SK-N-SH treated with all-trans-retinoic acid at 6 μM for 48 hours (cell line): ENCODE results near the gene SLC16A6.
"Not testable (repeated sequence)": the region's sequence is repeated elsewhere in the genome, so short reads cannot be mapped to it uniquely, and the experiment has no call there.

ENCODE experiments used
- ATAC-seq: fragments of 200-7000 bp; cut with Tn5 transposase; 3 replicates; pipeline ENCODE4 v1.9.1; 2020; ENCODE audit warnings: mild to moderate bottlenecking, moderate library complexity
- ARNTL ChIP-seq: fragments of 450-650 bp; formaldehyde crosslinking; IDR thresholded peaks from 2 replicates; pipeline ENCODE4 v1.5.0; 2020; ENCODE audit warnings: low read depth, mild to moderate bottlenecking, moderate library complexity, borderline replicate concordance
- BACH2 ChIP-seq: fragments of 250-450 bp; sonication (Bioruptor Pico); IDR thresholded peaks from 2 replicates; pipeline ENCODE4 v1.9.0; 2021; ENCODE audit warnings: mild to moderate bottlenecking, borderline replicate concordance
- CSDC2 ChIP-seq: fragments of 250-450 bp; sonication (Bioruptor Pico); IDR thresholded peaks from 2 replicates; pipeline ENCODE4 v1.5.0; 2020; ENCODE audit warnings: mild to moderate bottlenecking, moderate library complexity
- ESRRG ChIP-seq: fragments of 250-450 bp; sonication (Bioruptor Pico); IDR thresholded peaks from 2 replicates; pipeline ENCODE4 v1.6.1; 2021; ENCODE audit warnings: mild to moderate bottlenecking
- GLIS3 ChIP-seq: fragments of 250-450 bp; sonication (Bioruptor Pico); IDR thresholded peaks from 2 replicates; pipeline ENCODE4 v1.5.0; 2020; ENCODE audit warnings: mild to moderate bottlenecking, moderate library complexity
- ISL1 ChIP-seq: fragments of 250-450 bp; sonication (Bioruptor Pico); IDR thresholded peaks from 2 replicates; pipeline ENCODE4 v2.1.2; 2022; ENCODE audit warnings: mild to moderate bottlenecking, moderate library complexity
- OSR1 ChIP-seq: fragments of 250-450 bp; sonication (Bioruptor Pico); IDR thresholded peaks from 2 replicates; pipeline ENCODE4 v1.8.0; 2022; ENCODE audit warnings: moderate library complexity, mild to moderate bottlenecking, inconsistent platforms
- PPARA ChIP-seq: fragments of 250-450 bp; sonication (Bioruptor Pico); IDR thresholded peaks from 2 replicates; pipeline ENCODE4 v1.5.0; 2020; ENCODE audit warnings: mild to moderate bottlenecking, borderline replicate concordance
- RARB ChIP-seq: fragments of 250-450 bp; sonication (Bioruptor Pico); IDR thresholded peaks from 2 replicates; pipeline ENCODE4 v1.8.0; 2021; ENCODE audit warnings: mild to moderate bottlenecking, moderate library complexity
- SNAI2 ChIP-seq: fragments of 250-450 bp; sonication (Bioruptor Pico); IDR thresholded peaks from 2 replicates; pipeline ENCODE4 v1.5.0; 2020; ENCODE audit warnings: mild to moderate bottlenecking, moderate library complexity
- TCF4 ChIP-seq: fragments of 250-450 bp; sonication (Bioruptor Pico); IDR thresholded peaks from 2 replicates; pipeline ENCODE4 v1.8.0; 2021; ENCODE audit warnings: mild to moderate bottlenecking, moderate library complexity, borderline replicate concordance
- TOX ChIP-seq: fragments of 250-450 bp; sonication (Bioruptor Pico); IDR thresholded peaks from 2 replicates; pipeline ENCODE4 v1.8.0; 2021; ENCODE audit warnings: mild to moderate bottlenecking, moderate library complexity, borderline replicate concordance
- ZC3H10 ChIP-seq: fragments of 250-450 bp; sonication (Bioruptor Pico); IDR thresholded peaks from 2 replicates; pipeline ENCODE4 v1.5.1; 2021; ENCODE audit warnings: mild to moderate bottlenecking, moderate library complexity
- ZFP3 ChIP-seq: fragments of 250-450 bp; sonication (Bioruptor Pico); IDR thresholded peaks from 2 replicates; pipeline ENCODE4 v1.5.0; 2020; ENCODE audit warnings: mild to moderate bottlenecking, moderate library complexity
- ZFP30 ChIP-seq: fragments of 450-650 bp; formaldehyde crosslinking; IDR thresholded peaks from 2 replicates; pipeline ENCODE4 v1.5.0; 2022; ENCODE audit warnings: mild to moderate bottlenecking, moderate library complexity
- ZNF565 ChIP-seq: fragments of 450-650 bp; formaldehyde crosslinking; conservative IDR thresholded peaks from 2 replicates; pipeline ENCODE4 v1.5.0; 2020; ENCODE audit warnings: low read depth, mild to moderate bottlenecking, moderate library complexity
- ZNF70 ChIP-seq: fragments of 450-650 bp; formaldehyde crosslinking; IDR thresholded peaks from 2 replicates; pipeline ENCODE4 v1.5.0; 2020; ENCODE audit warnings: mild to moderate bottlenecking, moderate library complexity
- ZNF8 ChIP-seq: fragments of 450-650 bp; formaldehyde crosslinking; IDR thresholded peaks from 2 replicates; pipeline ENCODE4 v1.5.0; 2020; ENCODE audit warnings: mild to moderate bottlenecking, moderate library complexity
- TF ChIP-seq, protein P1 (sequence below): fragments of 250-450 bp; sonication (Bioruptor Pico); IDR thresholded peaks from 2 replicates; pipeline ENCODE4 v1.5.1; 2020; ENCODE audit warnings: low read depth, mild to moderate bottlenecking, moderate library complexity
- TF ChIP-seq, protein P2 (sequence below): fragments of 250-450 bp; sonication (Bioruptor Pico); IDR thresholded peaks from 2 replicates; pipeline ENCODE4 v1.5.1; 2021; ENCODE audit warnings: mild to moderate bottlenecking, moderate library complexity
- TF ChIP-seq, protein P3 (sequence below): fragments of 250-450 bp; sonication (Bioruptor Pico); IDR thresholded peaks from 2 replicates; pipeline ENCODE4 v1.8.0; 2020; ENCODE audit warnings: mild to moderate bottlenecking, moderate library complexity, borderline replicate concordance

The SLC16A6 gene

DNA sequence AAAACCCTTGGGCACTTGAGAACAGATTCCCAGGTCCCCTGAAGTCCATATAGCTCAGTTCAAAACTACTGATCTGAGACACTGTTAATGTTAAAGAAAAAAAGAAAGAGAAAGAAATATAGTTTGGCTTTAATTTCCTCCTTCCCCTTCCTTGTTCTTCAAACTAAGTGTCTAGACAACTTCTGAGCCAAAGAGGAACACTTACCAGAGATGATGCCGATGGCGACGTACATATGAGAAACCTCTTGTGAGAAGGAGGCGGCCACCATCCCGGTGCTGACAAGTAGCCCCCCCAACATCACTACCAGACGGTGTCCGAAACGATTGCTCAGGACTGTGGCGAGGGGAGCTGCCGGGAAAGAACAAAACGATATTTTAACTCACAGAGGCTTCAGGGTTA, 17.2 kb downstream of the SLC16A6 start:
- no peak for ATAC-seq
- TF ChIP-seq ZNF70 (CRISPR knock-in tag), result no peak
- TF ChIP-seq TCF4 (CRISPR knock-in tag), result no peak
- TF ChIP-seq, protein P1, sequence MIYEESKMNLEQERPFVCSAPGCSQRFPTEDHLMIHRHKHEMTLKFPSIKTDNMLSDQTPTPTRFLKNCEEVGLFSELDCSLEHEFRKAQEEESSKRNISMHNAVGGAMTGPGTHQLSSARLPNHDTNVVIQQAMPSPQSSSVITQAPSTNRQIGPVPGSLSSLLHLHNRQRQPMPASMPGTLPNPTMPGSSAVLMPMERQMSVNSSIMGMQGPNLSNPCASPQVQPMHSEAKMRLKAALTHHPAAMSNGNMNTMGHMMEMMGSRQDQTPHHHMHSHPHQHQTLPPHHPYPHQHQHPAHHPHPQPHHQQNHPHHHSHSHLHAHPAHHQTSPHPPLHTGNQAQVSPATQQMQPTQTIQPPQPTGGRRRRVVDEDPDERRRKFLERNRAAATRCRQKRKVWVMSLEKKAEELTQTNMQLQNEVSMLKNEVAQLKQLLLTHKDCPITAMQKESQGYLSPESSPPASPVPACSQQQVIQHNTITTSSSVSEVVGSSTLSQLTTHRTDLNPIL, result no peak
- no peak for TF ChIP-seq CSDC2 (CRISPR knock-in tag)
- TF ChIP-seq OSR1 (CRISPR knock-in tag), result no peak
- TF ChIP-seq ZFP30, result no peak
- no peak for TF ChIP-seq ZC3H10 (CRISPR knock-in tag)
- TF ChIP-seq ZNF8, result no peak
- TF ChIP-seq ESRRG (CRISPR knock-in tag), result no peak
- no peak for TF ChIP-seq RARB
- TF ChIP-seq BACH2 (CRISPR knock-in tag), result no peak
- no peak for TF ChIP-seq ZNF565 (CRISPR knock-in tag)
- no peak for TF ChIP-seq GLIS3 (CRISPR knock-in tag)

DNA sequence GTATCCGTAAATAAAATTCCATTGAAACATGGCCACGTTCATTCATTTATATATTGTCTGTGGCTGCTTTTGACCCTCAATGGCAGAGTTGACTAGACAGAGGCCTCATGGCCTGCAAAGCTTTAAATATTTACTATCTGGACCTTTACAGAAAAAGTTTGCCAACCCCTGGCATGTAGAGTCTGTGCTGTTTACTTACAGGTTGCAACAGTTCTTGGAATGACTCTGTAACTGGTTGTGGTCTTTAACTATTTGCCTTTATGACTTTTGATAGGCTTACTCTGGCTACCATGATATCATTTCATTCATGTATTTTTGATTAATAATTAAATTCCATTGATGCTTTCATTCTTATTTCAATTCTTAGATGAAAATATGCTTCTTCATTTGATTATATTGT, 25.1 kb downstream of the SLC16A6 start:
- ATAC-seq, result not testable (repeated sequence)

DNA sequence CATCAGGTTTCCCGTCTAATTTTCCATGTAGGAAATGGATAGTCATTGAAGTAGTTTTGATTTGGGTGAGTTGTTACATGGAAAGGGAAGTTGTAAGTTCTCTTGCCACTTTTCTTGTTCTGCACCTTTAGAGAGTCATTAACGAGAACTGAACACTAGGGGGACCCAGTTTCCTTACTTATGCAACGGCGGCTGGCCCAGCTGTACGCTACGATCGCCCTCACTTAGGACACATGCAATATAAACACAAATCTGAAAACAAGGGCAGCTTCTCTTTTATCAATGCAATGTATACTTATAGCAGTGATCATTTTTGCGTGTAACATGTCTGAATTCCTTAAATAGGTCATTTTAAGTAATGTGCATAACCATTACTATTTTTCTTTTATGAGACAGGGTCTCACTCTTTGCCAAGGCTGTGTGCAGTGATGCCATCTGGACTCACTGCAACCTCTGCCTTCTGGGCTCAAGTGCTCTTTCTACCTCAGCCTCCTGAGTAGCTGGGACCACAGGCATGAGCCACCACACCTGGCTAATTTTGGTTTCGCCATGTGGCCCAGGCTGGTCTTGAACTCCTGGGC, 27.7 kb downstream of the SLC16A6 start:
- ATAC-seq, result peak; percentile 96

DNA sequence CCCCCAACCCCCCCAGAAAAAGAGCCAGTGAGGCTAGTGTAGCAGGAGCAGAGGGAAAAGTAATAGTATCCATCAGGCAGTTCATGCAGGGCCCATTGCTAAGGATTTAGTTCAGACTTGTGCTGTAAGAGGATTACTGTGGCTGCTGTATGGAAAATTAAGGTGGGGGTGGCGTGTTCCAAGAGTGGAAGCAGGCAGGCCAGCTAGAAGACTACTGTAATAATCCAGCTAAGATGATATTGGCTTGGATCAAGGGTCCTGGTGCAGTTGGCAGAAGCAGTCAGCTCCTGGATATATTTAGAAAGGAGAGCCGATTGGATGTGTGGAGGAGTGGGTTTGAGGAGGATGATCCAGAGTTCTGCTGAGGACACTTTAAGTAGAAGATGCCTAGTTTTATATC, 28.5 kb downstream of the SLC16A6 start:
- peak; percentile 31 for ATAC-seq

DNA sequence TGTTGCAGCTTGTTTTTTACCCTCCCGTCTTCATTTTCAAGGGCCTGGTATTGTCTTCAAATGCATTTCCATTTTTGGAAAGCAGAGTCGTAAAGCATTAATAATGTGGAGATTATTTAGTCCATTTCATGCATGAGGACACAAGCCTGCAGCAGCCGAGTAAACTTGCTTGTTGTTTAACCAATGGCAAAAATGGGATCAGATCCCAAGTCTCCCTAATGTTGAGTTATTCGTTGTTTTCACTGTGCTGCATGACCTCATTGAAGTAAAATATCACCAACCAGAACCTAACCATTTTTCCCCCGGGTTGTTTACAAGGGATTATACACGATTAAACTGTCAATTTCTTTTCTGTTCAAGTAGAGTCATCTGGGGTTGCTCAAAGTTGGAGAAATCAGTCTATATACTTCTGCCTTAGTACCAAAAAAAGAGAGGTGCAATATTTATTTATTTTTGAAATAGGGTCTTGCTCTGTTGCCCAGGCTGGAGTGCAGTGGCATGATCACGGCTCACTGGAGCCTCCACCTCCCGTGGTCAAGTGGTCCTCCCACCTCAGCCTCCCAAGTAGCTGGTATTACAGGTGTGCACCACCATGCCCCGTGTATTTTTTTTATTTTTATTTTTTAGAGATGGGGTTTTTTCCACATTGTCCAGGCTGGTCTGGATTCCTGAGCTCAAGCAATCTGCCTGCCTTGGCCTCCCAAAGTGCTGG, 30.7 kb downstream of the SLC16A6 start:
- ATAC-seq, result no peak
- TF ChIP-seq RARB (no peak), ESRRG (CRISPR knock-in tag) (no peak), BACH2 (CRISPR knock-in tag) (no peak), ARNTL (CRISPR knock-in tag) (no peak), ZC3H10 (CRISPR knock-in tag) (no peak), TCF4 (CRISPR knock-in tag) (no peak), SNAI2 (CRISPR knock-in tag) (no peak), ZNF8 (no peak), ISL1 (CRISPR knock-in tag) (no peak), CSDC2 (CRISPR knock-in tag) (no peak), TOX (CRISPR knock-in tag) (no peak), ZFP3 (CRISPR knock-in tag) (no peak), PPARA (no peak), ZNF70 (CRISPR knock-in tag) (no peak), ZFP30 (no peak), OSR1 (CRISPR knock-in tag) (no peak)
- TF ChIP-seq, protein P2, sequence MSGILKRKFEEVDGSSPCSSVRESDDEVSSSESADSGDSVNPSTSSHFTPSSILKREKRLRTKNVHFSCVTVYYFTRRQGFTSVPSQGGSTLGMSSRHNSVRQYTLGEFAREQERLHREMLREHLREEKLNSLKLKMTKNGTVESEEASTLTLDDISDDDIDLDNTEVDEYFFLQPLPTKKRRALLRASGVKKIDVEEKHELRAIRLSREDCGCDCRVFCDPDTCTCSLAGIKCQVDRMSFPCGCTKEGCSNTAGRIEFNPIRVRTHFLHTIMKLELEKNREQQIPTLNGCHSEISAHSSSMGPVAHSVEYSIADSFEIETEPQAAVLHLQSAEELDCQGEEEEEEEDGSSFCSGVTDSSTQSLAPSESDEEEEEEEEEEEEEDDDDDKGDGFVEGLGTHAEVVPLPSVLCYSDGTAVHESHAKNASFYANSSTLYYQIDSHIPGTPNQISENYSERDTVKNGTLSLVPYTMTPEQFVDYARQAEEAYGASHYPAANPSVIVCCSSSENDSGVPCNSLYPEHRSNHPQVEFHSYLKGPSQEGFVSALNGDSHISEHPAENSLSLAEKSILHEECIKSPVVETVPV (CRISPR knock-in tag), result no peak
- TF ChIP-seq, protein P3, sequence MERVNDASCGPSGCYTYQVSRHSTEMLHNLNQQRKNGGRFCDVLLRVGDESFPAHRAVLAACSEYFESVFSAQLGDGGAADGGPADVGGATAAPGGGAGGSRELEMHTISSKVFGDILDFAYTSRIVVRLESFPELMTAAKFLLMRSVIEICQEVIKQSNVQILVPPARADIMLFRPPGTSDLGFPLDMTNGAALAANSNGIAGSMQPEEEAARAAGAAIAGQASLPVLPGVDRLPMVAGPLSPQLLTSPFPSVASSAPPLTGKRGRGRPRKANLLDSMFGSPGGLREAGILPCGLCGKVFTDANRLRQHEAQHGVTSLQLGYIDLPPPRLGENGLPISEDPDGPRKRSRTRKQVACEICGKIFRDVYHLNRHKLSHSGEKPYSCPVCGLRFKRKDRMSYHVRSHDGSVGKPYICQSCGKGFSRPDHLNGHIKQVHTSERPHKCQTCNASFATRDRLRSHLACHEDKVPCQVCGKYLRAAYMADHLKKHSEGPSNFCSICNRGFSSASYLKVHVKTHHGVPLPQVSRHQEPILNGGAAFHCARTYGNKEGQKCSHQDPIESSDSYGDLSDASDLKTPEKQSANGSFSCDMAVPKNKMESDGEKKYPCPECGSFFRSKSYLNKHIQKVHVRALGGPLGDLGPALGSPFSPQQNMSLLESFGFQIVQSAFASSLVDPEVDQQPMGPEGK (CRISPR knock-in tag), result no peak
- TF ChIP-seq, protein P1, result no peak

DNA sequence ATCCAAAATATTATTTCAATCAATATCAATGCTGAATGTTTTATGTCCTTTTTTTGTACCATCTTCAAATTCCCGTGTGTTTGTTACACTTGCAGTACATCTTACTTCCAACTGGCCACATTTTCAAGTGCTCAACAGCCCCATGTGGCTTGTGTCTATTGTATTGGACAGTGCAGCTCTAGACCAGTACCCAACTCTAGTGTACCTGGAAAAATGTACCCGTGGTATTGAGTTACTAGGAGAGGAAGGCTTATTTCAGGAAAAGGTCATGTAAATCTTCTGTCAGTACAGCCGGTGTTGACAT, 31.3 kb downstream of the SLC16A6 start:
- not testable (repeated sequence) for ATAC-seq

DNA sequence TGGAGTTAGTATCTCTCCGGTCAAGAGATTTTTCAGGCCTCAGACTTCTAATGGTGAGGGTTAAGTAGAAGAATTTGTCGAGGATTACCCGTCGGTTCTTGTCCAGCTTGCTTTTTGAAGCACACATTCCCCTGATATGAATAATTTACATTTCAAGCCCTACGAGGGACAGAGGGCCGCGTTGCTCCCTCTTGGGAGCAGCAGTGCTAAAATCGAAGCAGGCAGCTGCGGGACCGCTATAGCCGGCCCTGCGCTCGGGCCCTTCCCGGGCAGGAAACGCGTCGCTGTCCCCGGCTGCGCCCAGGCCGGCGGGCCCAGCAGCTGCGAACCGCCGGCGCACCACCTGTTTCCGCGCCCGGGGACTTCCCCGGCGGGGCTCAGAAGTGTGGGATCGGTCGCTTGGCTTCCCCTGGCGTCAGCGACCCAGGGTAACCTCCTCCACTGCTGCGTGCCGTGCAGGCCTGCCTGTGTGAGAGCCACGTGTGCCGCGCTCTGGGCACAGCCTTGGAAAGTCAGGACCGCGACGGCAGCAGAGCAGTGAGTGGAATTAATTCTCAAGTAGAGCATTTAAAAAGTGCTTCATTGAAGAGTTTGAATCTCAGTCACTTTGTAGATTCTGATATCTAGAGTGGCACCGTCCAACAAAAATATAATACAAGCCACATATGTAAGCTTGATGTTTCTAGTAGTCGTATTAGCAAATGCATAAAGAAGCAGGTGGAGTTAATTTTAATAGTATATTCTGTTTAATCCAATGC, 31.9 kb downstream of the SLC16A6 start:
- ATAC-seq, result peak; percentile 52
